ENCODE results near the gene DOHH. TPM values are rescaled to one million over a fixed set of nuclear protein-coding genes. Genes with fewer than 3 reads are reported as not detected.

DOHH gene
- total and polyA plus RNA-seq, 9 of the 15 experiments (the other 6 are each of a cell fraction or from before 2014, with no cell fraction given) = 0.14 to 47.2 (median 5.1) TPM

DNA sequence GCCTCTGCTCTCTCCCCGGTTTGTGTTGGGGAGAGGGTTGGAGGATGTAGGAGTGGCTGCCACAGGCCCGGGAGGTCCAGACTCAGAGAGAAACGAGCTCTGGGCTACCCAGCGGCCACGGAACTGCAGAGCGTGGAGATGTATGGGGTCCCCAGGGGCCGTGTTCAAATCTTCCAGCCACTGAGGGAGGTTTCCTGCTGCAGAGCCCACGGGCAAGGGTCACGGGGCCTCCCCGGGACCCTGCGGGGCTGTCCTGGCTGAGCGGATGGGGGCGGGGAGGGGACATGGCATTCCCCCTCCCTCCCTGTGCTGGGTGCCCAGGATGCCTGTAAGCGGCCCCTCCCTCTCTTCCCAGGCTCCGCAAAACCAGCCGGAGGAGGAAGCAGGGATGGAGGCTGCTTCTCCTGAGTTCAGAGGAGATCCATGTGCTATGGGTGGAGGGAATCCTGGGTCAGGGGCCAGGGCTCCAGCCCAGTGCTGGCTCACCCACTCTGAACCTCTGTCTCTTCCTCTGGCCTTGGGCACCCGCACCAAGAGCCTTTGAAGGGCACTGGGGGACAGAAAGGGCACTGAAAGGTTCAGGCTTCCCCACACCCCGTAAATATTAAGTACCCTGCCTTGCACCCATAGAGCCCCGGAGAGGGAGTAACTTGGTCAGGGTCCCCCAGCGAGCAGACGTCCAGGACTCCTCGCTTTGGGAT is 42.8 kb downstream of the DOHH start:
- Histone ChIP-seq H3K27me3 (ENCODE audit: control insufficient read depth in 2 of 2, insufficient read depth in 2 of 2, low read length in 2 of 2) (no peaks in the 10 kb centered on the region), H3K9me3 (replicated peaks; ENCODE audit: control insufficient read depth, insufficient read depth, low read depth, low read length) (no peaks in the 10 kb centered on the region), H3K27ac (ENCODE audit: extremely low read depth, low read depth, low read length) (no peak overlapping the region), H3K9ac (ENCODE audit: insufficient read depth in 1 of 2, low read depth in 2 of 2, low read length in 2 of 2) (no peak overlapping the region), H3K4me3 (no peak overlapping the region), H3K36me3 (ENCODE audit: control insufficient read depth, insufficient read depth, low read length) (peaks cover 90% of the 10 kb centered on the region), H3K4me2 (ENCODE audit: insufficient read depth, low read length) (no peak overlapping the region), H3K9me1 (ENCODE audit: control insufficient read depth, insufficient read depth, low read length) (no peaks in the 10 kb centered on the region), H3K79me2 (ENCODE audit: control insufficient read depth, insufficient read depth, low read length) (peaks cover 5% of the 10 kb centered on the region; the same call in 2 of the 3 replicates), H4K20me1 (replicated peaks; ENCODE audit: control insufficient read depth, insufficient read depth, low read length) (peaks cover 8% of the 10 kb centered on the region), H2AFZ (ENCODE audit: low read depth, low read length) (no peak overlapping the region), H3K4me1 (replicated peaks in 1 of 2; ENCODE audit: control insufficient read depth in 2 of 2, insufficient read depth in 2 of 2, low read length in 2 of 2) (peaks cover 0 to 43% of the 10 kb centered on the region in 2 experiments; a peak in 2 of 5 replicates)
- no TSS peak for BruUV-seq (replicated peaks)
- FAIRE-seq = no peak
- WGBS (ENCODE audit: insufficient coverage, low coverage, missing lambda C conversion rate) = 85% methylated on average over 19 of the region's 22 CpGs
- intact Hi-C loops (cut with micrococcal nuclease) (no loop called here), in situ Hi-C loops (cut with MboI) (no loop called here)
- ATAC-seq = no peak; the same call in 2 of the 3 replicates
- CTCF ChIA-PET (ENCODE audit: low intra/inter-chr PET ratio) = no interaction called here
- TF ChIP-seq CBX2 (IDR thresholded peaks at IDR 0.05; ENCODE audit: insufficient read depth, low read length, poor library complexity, severe bottlenecking) = no peak
- no peak for TF ChIP-seq ZNF133 (CRISPR knock-in tag; IDR thresholded peaks at IDR 0.05)
- no peak for TF ChIP-seq LARP7 (IDR thresholded peaks at IDR 0.05)
- TF ChIP-seq POLR2G (IDR thresholded peaks at IDR 0.05; ENCODE audit: low read depth, low read length) = peak; percentile 28; the same call in 1 of the 2 replicates
- no peak for TF ChIP-seq SP1 (CRISPR knock-in tag; IDR thresholded peaks at IDR 0.05)
- TF ChIP-seq GTF2A2 (tag; IDR thresholded peaks at IDR 0.05) = no peak
- DNase-seq (ENCODE audit: extremely low read depth in 1 of 4, low spot score in 3 of 4) = peak in 1 of 4 experiments; percentile 11
- POLR2A ChIA-PET = no interaction called here
